GM23248 (cell line): ENCODE measurements around the gene XXYLT1.

Source experiments
- EZH2 ChIP-seq: fragments of 200-600 bp; sonication (generic); IDR thresholded peaks from 2 replicates; pipeline ENCODE4 v1.6.1; 2018; ENCODE audit warnings: antibody characterized with exemption, mild to moderate bottlenecking; ENCODE audit not compliant: insufficient read depth, poor library complexity, severe bottlenecking
- EZH2phosphoT487 ChIP-seq: fragments of 200-600 bp; sonication (generic); IDR thresholded peaks from 2 replicates; pipeline ENCODE4 v1.6.1; 2018; ENCODE audit warnings: antibody characterized with exemption, moderate library complexity, mild to moderate bottlenecking, low read depth; ENCODE audit not compliant: insufficient read depth

- TF ChIP-seq EZH2, result no peak
- no peak for TF ChIP-seq EZH2phosphoT487
Measured at GRCh38 chr3:195284842-195285241, 13.9 kb upstream of the XXYLT1 start.
